HL-60/S4 (cell line): Measurements from ENCODE around the gene C1orf116.
"Not testable (repeated sequence)": the region's sequence is repeated elsewhere in the genome, so short reads cannot be mapped to it uniquely, and the experiment has no call there.

Source experiments
- in situ Hi-C: fragments of 300-500 bp; cut with MboI; formaldehyde crosslinking; loops from 2 replicates; pipeline ENCODE4 v1.14.3; 2022; ENCODE audit warnings: low sequenced_read_pairs

The C1orf116 gene

DNA sequence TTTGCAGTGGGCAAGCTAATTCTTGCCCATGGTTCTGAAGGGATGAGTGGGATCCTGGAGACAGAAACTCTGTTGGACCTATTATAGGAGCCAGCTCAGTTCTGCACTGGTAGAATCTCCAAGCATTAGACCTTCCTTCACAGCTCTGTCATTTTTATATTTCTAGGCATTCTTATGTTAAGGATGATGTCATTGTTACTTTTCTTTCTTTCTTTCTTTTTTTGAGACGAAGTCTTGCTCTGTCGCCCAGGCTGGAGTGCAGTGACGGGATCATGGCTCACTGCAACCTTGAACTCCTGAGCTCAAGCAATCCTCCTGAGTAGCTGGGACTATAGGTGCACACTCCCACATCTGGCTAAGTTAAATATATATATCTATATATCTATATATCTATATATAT lies 28.0 kb upstream of the C1orf116 start:
- in situ Hi-C loops = no loop called here

DNA sequence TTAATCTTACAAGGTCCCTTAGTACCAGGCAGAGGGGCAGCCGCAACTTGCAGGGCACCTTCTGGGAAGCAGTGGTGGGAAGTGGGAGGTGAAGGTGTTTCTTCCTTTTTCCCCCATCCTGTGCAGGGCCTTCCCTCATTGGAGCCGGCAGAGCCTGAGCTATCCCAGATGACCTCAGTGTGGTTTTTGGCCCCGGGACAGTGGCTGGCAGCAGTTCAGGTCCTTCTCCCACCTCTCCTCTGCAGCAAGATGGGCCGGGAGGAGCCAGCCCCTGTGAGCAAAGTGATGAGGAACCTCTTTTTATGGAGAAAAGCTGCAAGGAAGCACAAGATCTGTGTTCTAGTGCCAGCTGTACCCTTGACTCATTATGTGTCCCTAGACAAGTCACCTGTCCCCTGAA lies 27.3 kb upstream of the C1orf116 start:
- in situ Hi-C loops = no loop called here

DNA sequence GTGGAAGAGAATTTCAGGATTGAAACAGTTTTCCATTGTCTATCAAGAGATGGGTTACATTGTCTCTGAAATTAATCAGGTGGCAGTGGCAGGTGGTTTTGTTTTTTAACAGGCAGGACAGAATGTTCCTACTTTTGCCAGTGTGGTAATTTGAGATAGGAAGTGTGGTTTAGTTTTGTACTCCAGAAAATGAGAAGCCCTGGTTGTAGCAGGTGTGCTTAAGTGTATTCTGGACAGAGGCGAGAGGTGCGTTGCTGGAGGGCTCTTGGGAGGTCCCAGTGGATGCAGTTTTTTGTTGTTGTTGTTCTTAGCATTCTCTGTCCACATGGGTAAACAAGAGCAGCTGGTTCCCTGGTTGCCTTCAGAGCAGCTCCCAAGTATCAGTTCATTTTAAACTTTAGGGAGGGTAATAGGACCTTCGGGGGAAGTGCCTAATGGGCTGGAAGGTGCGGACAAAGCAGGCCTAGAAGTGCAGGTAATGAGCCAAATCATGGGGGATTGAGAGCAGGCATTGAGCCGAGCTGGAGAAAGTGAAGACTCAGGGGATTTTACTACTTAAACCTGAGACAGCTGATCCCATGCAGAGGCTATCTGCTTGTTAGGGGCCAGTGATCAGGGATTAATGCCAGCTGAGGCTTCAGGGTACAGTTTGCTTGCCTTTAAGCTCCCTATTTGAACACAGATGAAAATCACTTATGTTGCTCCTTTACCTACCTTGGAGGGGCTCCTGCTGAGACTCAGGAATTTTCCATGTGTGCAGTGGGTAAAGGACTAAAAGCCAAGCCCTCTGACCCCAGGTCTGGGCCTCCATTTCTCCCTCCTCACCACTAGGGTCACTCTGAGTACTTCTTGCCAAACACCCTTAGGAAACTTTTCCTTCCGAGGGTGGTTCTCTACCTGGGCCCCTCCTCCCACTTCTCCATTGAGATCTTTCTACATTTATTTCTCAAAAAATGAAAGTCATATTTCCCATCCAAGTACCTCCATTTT lies 26.6 kb upstream of the C1orf116 start:
- in situ Hi-C loops = no loop called here

DNA sequence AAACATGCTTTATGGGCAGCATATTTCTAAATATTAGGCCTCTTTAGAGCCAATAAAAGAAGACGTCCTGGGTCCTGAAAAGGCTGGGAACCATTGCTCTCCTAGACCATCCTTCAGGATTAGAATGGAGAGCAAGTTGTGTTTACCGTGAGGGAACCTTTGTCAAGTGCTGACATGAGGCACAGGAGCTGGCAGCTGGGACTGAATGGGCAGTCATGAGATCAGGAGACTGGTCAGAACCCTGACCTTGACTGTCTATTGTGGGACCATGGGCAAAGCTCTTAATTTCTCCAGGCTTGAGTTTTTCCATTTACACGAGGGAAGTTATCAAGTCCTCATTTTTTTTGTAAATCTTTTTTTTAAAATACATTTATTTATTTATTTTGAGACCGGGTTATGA lies 25.7 kb upstream of the C1orf116 start:
- in situ Hi-C loops = no loop called here

DNA sequence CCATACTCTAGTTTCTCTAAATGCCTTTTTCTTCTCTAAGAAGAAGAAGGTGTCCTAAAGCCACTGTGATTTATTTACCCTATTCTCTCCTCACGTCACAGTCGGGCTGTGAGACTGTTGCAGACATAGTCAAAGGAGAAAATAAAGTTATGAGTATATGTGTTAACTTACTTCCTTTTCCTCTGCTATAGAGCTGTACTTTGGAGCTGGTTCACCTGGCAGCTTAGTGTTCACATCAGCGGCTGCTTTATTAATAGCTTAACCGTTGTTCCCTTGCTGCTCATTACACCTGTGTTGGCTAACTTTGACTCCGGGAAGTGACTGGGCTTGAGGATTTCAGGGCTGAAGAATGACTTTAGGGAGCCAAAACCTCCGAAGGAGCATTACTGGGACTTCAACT lies 24.1 kb upstream of the C1orf116 start:
- in situ Hi-C loops = no loop called here

DNA sequence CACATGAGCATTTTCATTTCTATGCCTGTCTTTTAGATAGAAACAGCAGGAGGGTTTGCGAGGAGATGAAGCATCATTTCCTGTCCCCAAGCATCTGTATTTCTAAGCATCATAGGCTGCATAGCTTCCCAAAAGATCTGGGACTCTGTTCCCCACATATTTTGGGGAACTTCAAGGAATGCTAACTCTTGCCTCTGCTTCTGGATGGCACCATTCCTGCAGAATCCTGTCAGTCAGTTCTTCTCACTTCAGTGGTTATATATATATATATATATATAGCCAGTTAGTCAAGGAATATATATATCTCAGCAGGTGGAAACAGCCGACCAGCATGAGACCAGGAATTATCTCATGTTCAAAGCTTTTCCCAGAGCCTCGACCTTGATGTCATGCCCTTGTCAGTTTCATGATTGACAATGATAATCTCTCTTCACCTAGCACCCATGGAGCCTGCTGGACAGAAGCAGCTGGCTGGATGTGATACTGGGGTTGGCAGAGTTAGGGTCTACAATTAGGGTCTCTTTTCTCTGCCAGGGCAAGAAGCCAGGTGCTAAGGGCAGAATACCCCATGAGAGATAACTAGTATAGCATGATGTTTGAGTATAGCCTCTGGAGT lies 22.9 kb upstream of the C1orf116 start:
- in situ Hi-C loops = no loop called here

DNA sequence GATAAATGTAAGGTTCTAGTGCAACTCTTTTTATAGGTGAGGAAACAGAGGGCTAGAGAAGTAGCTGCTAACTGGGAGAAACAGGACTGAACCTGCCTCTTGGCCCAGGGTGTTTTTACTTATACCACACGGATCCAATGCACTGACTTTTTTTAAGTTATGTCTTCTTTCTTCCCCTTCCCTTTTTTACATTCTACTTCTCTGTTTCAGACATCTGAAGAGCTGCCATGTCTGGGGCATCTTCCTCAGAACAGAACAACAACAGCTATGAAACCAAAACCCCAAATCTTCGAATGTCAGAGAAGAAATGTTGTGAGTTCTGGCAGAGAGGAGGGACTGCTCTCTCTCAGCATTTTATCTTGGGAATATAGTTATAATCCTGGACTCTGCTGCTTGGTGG lies 21.9 kb upstream of the C1orf116 start:
- in situ Hi-C loops = no loop called here

DNA sequence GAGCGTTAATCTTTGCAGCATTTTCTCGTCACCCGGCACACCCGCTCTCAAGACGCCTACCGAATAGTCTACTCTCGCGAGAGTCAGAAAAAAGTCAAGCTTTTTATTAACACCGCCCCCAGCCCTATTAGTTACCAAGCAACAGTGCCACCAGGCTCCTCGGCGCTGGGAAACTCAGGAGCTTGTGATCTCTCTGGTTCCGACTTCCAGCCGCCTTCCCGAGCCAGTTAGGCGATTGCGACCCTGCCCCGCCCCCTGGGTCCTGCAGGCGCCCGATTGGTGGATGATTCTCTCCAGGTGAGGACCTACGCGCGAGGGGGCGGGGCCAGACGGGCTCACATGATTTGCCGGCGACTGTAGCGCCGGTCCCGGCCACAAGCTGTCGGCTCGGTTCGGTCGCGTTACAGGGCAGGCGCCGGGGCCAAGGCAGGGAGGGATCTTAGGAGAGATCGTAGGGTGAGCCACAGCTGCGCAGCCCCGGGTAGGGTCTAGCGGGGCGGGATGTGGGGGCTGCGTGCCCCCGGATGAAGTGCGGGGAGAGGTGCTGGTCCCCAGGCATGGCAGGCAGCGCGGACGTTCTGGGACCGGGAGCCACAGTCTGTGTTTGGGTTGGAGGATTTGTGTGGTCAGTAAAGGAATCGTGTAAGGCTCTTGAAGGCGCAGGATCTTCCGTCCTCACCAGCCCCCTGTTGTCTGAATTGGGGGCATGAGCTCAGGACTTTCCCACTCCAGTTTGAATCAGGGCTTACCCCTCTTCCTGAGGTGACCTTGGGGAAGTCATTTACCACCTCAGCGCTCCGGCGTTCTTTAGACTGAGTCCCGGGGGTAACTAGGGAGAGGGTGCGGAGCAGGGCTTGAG lies 20.6 kb upstream of the C1orf116 start, which contains the start of gene PFKFB2:
PFKFB2 (plus strand) TSS at position 365 of the 859 bp plus-strand sequence. CDS start 1,443 bp downstream, outside the sequence.
- in situ Hi-C loops = no loop called here

DNA sequence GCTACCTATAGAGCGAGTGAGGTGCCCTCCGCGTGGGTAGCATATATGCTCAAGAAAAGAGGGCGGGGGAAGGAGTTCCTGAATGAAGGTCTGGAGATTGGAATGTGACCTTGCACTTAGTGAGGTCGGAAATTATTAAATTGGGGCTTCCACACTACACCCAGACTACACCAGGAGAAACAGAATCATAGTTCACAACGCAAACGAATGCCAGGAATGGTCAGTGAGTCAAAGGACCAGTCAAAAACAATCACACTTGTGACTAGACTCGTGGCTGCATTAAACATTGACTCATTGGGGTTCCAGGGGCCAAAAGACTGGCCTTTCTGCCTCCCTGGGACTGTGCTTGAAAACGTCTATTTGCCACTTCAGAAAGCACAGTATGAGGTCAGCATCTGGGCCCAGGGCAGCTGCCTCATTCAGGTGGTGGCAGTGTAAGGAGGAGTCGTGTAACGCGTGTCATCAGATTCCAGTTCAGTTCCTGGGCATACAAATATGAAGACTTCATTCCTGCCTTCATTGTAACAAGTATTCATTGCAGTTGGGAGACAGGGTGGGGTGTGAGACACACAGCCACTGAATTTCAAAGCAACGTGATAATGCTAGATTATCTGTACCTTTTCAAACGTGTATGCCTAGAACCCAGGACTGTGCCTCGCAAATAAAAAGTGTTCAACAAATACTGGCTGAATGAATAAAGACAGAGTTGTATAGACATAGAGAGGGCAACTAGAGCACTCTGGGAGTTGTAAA lies 18.8 kb upstream of the C1orf116 start, which contains the start of gene YOD1:
YOD1 (minus strand) TSS at position 18 of the 753 bp plus-strand sequence. CDS start 178 bp downstream, outside the sequence.
- in situ Hi-C loops = no loop called here

DNA sequence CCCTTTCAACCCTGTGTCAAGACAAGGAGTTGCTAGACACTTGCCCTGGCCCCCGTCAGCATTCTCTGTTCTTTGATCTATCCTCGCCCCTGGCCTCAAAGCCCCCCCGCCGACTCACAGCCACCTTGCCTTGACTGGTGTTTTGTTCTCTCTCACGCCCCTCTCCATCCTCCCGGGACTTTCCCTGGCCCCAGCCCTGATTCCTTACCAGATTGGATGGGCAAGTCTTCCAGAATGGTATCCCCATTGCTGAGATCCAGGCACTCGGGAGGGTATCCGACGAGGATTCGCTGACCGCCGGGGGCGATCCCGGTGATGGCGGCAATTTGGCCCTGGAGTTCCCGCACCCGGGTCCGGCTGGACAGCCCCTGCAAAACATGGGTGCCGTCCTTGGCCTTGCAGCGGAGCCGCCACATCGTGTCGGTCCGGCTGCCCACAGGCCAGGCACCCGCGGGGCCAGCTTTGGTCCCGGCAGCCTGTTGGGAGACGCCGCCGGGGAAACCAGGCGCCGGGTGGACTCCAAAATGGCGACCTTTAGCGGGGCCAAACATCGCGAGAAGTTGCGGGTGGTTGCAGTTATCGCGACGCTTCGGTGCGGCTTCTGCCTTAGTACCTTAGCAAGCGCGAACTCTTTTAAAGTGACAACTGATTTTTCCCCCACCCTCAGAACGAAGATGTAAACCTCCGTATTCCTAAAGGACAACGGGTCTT lies 18.1 kb upstream of the C1orf116 start:
- in situ Hi-C loops = no loop called here

DNA sequence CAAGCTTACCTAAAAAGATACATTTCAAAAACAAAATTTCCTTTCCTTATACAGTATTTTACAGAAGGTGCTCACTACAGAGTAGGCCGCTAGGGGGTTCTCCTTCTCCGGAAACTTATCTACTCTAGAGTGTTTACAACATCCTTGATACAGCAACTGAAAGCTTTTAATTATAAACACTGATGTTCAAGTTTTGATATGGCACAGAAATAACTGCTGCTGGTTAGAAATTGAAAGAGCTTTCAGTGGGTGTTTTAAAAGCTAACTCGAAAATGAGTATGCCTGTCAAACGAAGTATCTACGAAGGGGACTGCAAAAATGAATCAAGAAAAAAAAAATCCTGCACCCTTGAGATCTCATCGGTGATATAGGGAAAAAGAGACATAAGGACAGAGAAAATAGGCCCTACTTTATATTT lies 17.4 kb upstream of the C1orf116 start:
- in situ Hi-C loops = no loop called here

DNA sequence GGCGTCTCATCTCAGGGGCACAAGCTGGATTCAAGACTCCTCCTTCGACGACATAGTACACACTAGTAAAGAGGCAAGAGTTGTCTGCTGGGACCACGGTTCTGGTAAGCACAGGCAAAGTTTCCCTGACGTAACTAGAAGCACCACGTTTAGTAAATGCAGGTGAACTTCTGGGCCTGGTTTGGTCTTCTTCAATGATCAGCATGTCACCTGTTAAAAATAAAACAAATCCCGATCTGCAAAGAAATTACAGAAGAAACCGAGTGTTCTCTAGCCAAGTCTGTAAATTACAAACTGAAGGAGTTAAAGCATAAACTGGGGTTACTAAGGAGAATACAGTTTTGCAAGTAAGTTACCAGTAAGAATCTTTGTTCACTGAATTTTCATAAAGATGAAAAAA lies 17.0 kb upstream of the C1orf116 start:
- in situ Hi-C loops = no loop called here

DNA sequence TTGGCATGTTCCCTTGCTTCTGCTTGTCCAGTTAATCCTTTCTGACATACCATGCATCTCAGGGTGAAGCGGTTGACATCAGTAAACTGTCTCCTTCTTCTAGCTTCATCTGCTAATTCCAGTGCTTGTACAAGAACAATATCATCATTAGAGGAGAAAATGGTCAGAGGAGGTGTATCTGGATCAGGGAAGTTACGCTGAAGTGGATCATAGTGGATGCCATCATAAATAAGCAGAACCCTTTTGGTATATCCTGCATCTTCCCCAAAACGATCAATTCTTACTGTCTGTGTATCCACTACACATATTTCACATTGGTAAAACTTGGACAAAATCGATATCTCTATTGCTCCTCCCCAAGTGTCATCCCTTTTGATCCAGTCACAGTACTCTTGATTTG lies 16.5 kb upstream of the C1orf116 start:
- in situ Hi-C loops = no loop called here

DNA sequence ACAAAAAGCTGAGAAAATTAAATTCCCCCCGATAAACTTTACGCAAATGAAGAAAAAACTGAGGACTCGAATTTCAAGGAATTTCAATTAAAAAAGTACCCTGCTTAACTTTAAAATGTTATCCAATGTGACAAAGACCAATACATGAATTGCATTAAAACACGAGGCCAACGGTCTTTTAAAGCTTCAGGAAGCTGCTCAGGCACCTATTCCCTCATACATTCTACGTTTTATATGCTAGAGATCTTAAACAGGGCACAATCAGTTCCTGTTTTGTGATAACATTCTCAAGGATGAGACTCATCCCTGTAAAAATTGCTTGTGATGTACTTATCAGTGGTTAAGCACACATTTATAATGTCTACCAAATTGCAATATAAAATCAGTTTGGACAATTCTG lies 15.5 kb upstream of the C1orf116 start:
- in situ Hi-C loops = no loop called here

DNA sequence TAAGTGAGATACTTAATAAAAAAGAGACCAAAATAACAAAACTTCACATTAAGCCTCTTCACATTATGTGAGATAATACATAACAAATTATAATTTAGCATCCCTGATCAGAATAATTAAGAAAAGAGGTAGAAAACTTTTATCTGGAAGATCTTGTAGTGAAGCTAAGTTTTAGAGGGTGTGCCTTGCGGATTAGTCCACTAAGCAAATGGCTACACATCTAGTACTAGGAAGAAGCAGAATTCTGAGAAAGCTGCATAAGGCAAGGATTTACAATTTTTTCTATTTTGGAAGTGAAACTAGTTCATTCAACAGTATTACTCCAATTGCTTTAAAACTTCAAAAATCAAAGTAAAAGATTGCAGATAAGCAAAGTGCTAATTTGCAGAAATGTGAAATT lies 14.9 kb upstream of the C1orf116 start:
- in situ Hi-C loops = no loop called here

DNA sequence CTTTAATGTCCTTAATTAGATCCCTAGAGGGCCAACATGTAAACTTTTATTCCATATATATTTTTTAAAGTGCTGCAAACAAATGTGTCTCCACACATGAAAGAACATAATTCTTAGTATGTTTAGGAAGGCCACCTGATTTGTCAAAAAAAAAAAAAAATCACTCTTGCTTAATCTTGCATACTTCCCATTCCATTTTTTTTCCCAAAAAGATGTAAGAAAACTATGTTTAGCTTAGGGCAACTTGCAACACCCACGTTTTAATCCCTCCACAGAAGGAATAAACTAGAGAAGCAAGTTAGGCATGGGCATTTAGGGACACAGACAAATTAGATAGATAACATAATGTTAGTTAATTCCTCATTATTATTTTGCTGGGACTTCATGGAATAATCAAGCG lies 12.9 kb upstream of the C1orf116 start:
- in situ Hi-C loops = no loop called here

DNA sequence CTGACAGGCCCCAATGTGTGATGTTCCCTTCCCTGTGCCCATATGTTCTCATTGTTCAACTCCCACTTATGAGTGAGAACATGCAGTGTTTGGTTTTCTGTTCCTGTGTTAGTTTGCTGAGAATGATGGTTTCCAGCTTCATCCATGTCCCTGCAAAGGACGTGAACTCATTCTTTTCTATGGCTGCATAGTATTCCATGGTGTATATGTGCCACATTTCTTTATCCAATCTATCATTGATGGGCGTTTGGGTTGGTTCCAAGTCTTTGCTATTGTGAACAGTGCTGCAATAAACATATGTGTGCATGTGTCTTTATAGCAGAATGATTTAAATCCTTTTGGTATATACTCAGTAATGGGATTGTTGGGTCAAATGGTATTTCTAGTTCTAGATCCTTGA lies 8.8 kb upstream of the C1orf116 start:
- in situ Hi-C loops = not testable (repeated sequence)

DNA sequence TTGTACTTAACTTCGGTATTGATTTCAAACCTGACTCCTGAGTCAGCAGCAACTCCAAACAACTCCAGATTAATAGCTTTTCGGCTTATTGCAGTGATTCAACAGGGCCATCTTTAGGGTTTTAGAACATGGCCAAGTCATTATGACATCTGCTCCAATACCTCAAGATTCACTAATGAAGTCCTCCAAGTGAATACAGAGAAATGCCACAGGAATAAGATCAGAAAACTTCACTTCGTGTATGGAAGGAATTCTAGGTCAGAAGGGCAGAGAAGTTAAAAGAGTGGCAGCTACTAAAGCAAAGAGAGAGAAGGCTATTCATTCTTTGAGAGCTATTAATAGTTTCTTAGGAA lies 7.6 kb upstream of the C1orf116 start:
- in situ Hi-C loops = no loop called here

DNA sequence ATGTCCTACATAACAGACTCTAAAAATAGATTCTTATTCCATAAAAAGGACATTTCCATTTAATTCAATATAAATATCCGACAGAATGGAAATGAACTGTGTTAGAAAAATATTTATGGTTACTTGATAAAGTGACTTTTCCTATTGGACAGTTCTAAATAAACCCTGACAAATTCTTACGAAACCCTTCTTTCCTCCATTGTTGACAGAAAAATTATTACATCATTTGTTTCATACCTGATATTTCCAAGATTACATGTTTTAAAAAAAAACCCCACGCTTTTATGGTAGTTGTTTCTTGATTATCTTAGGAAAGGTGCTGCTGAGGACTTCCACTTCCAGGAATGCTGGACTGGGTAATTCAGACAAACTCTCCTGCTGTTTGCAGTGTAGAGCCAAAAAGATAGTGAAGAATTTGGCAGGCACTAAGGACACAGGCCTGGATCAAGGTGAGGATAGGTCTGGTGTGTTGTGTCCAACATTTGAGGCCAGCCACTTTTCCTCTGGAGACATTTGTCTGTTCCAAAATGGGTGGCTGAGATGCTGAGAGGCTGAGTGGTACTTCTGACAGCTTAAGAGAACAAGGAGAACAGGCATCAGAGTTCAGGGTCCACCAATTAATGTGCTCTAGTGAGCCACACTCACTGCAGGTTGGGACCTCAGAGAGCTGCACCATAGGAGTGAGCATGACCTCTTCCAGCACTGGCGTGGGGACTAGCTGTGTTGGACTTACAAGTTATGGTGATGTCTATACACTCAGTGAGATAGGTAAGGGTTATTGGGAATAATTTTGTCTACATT lies 7.0 kb upstream of the C1orf116 start:
- in situ Hi-C loops = no loop called here
